ENCODE results near the gene LRRC28. TPM values are rescaled to one million over a fixed set of nuclear protein-coding genes. Genes with fewer than 3 reads are reported as not detected.

The LRRC28 gene
- total RNA-seq, 3 donors from 2014 or later (not counting 1 experiment from before 2014, with no cell fraction given): 18.2 to 20.9 (median 18.7) TPM

- WGBS (ENCODE audit: insufficient coverage): 88% methylated on average over 21 of the region's 21 CpGs
- ATAC-seq: no peak
- H3K4me3 ChIP-seq (ENCODE audit: low read length): no peak overlapping the region
- H3K9me3 ChIP-seq (ENCODE audit: control insufficient read depth, insufficient read depth, low read length): no peaks in the 10 kb centered on the region
- peaks cover 31% of the 10 kb centered on the region for H3K4me1 ChIP-seq (ENCODE audit: control insufficient read depth, insufficient read depth, low read length)
- Mint-ChIP-seq H3K27me3 (ENCODE audit: low read depth in 2 of 2) (peaks cover 0 to 2% of the 10 kb centered on the region in 2 donors), H3K9me3 (no peaks in the 10 kb centered on the region), H3K4me1 (no peaks in the 10 kb centered on the region), H3K4me3 (no peak overlapping the region), H3K36me3 (no peaks in the 10 kb centered on the region), H3K27ac (no peak overlapping the region)
- intact Hi-C loops (cut with micrococcal nuclease): no loop called here
- peak in 1 of 2 donors; percentile 7 for DNase-seq
- no peaks in the 10 kb centered on the region for H3K27me3 ChIP-seq (ENCODE audit: control insufficient read depth, insufficient read depth, low read length)
- H3K27ac ChIP-seq (ENCODE audit: low read length): no peak overlapping the region
- no peak for TF ChIP-seq CTCF (IDR thresholded peaks at IDR 0.05)
- H3K36me3 ChIP-seq (ENCODE audit: control insufficient read depth, insufficient read depth, low read length): no peaks in the 10 kb centered on the region
Measured at GRCh38 chr15:99433757-99434450, 182.6 kb downstream of the LRRC28 start.

- Histone ChIP-seq H3K9me3 (ENCODE audit: control insufficient read depth, insufficient read depth, low read length) (no peaks in the 10 kb centered on the region), H3K36me3 (ENCODE audit: control insufficient read depth, insufficient read depth, low read length) (no peaks in the 10 kb centered on the region), H3K4me3 (ENCODE audit: low read length) (no peak overlapping the region), H3K27me3 (ENCODE audit: control insufficient read depth, insufficient read depth, low read length) (no peaks in the 10 kb centered on the region), H3K4me1 (ENCODE audit: control insufficient read depth, insufficient read depth, low read length) (peaks cover 31% of the 10 kb centered on the region), H3K27ac (ENCODE audit: low read length) (no peak overlapping the region)
- Mint-ChIP-seq H3K36me3 (no peaks in the 10 kb centered on the region), H3K27ac (no peak overlapping the region), H3K27me3 (ENCODE audit: low read depth in 2 of 2) (peaks cover 0 to 2% of the 10 kb centered on the region in 2 donors), H3K4me3 (no peak overlapping the region), H3K4me1 (no peaks in the 10 kb centered on the region), H3K9me3 (no peaks in the 10 kb centered on the region)
- DNase-seq (peak in 1 of 2 donors; percentile 1), ATAC-seq (no peak)
- 81% methylated on average over 24 of the region's 24 CpGs for WGBS (ENCODE audit: insufficient coverage)
- intact Hi-C loops (cut with micrococcal nuclease): no loop called here
- no peak for TF ChIP-seq CTCF (IDR thresholded peaks at IDR 0.05)
Measured at GRCh38 chr15:99434506-99435112, 183.3 kb downstream of the LRRC28 start.

- H3K9me3 ChIP-seq (ENCODE audit: control insufficient read depth, insufficient read depth, low read length): no peaks in the 10 kb centered on the region
- Mint-ChIP-seq H3K4me3 (no peak overlapping the region), H3K9me3 (no peaks in the 10 kb centered on the region), H3K27me3 (ENCODE audit: low read depth in 2 of 2) (peaks cover 0 to 2% of the 10 kb centered on the region in 2 donors), H3K27ac (no peak overlapping the region), H3K36me3 (no peaks in the 10 kb centered on the region), H3K4me1 (no peaks in the 10 kb centered on the region)
- peaks cover 31% of the 10 kb centered on the region for H3K4me1 ChIP-seq (ENCODE audit: control insufficient read depth, insufficient read depth, low read length)
- WGBS (ENCODE audit: insufficient coverage): 57% methylated on average over 20 of the region's 20 CpGs
- TF ChIP-seq CTCF (IDR thresholded peaks at IDR 0.05): no peak
- H3K27me3 ChIP-seq (ENCODE audit: control insufficient read depth, insufficient read depth, low read length): no peaks in the 10 kb centered on the region
- intact Hi-C loops (cut with micrococcal nuclease): no loop called here
- DNase-seq: peak in 1 of 2 donors; percentile 8
- no peak overlapping the region for H3K4me3 ChIP-seq (ENCODE audit: low read length)
- no peak overlapping the region for H3K27ac ChIP-seq (ENCODE audit: low read length)
- H3K36me3 ChIP-seq (ENCODE audit: control insufficient read depth, insufficient read depth, low read length): no peaks in the 10 kb centered on the region
- no peak for ATAC-seq
Measured at GRCh38 chr15:99435113-99435695, 183.9 kb downstream of the LRRC28 start.
